ENCODE measurements around the gene TMEM174. TPM values are rescaled to one million over a fixed set of nuclear protein-coding genes. Genes with fewer than 3 reads are reported as not detected.

Gene TMEM174
- total RNA-seq, 1 experiment from 2014 or later: not detected

- Histone ChIP-seq H4K20me1 (ENCODE audit: insufficient read depth, low read depth, low read length) (no peaks in the 10 kb centered on the region), H3K9me3 (ENCODE audit: low read length) (no peaks in the 10 kb centered on the region), H3K36me3 (ENCODE audit: insufficient read depth, low read length) (no peaks in the 10 kb centered on the region), H3K4me1 (ENCODE audit: low read length) (no peaks in the 10 kb centered on the region), H3K9me2 (replicated peaks; ENCODE audit: insufficient read depth, low read length) (no peaks in the 10 kb centered on the region), H3K9ac (ENCODE audit: low read length) (no peak overlapping the region), H3K4me2 (ENCODE audit: low read depth, low read length, poor library complexity, severe bottlenecking) (no peak overlapping the region), H3K27ac (ENCODE audit: low read length) (no peak overlapping the region), H3K27me3 (ENCODE audit: low read length) (no peaks in the 10 kb centered on the region), H3K79me2 (ENCODE audit: low read length) (no peaks in the 10 kb centered on the region), H3K4me3 (ENCODE audit: low read length) (no peak overlapping the region), H2AFZ (ENCODE audit: low read length) (no peak overlapping the region)
- DNase-seq: no peak
These were observed 38.0 kb upstream of the TMEM174 start for GRCh38 chr5:73135021-73135420.

GRCh38 chr5:73135429-73136054, 37.5 kb upstream of the TMEM174 start:
- Histone ChIP-seq H3K9me2 (replicated peaks; ENCODE audit: insufficient read depth, low read length) (no peaks in the 10 kb centered on the region), H4K20me1 (ENCODE audit: insufficient read depth, low read depth, low read length) (no peaks in the 10 kb centered on the region), H3K9ac (ENCODE audit: low read length) (no peak overlapping the region), H3K4me1 (ENCODE audit: low read length) (no peaks in the 10 kb centered on the region), H3K4me2 (ENCODE audit: low read depth, low read length, poor library complexity, severe bottlenecking) (no peak overlapping the region), H3K27me3 (ENCODE audit: low read length) (no peaks in the 10 kb centered on the region), H2AFZ (ENCODE audit: low read length) (no peak overlapping the region), H3K79me2 (ENCODE audit: low read length) (no peaks in the 10 kb centered on the region), H3K36me3 (ENCODE audit: insufficient read depth, low read length) (no peaks in the 10 kb centered on the region), H3K9me3 (ENCODE audit: low read length) (no peaks in the 10 kb centered on the region), H3K4me3 (ENCODE audit: low read length) (no peak overlapping the region), H3K27ac (ENCODE audit: low read length) (no peak overlapping the region)
- peak; percentile 74 for DNase-seq

GRCh38 chr5:73136055-73136562, 36.9 kb upstream of the TMEM174 start:
- Histone ChIP-seq H3K9ac (ENCODE audit: low read length) (no peak overlapping the region), H3K9me2 (replicated peaks; ENCODE audit: insufficient read depth, low read length) (no peaks in the 10 kb centered on the region), H3K36me3 (ENCODE audit: insufficient read depth, low read length) (no peaks in the 10 kb centered on the region), H3K4me3 (ENCODE audit: low read length) (no peak overlapping the region), H3K4me2 (ENCODE audit: low read depth, low read length, poor library complexity, severe bottlenecking) (no peak overlapping the region), H2AFZ (ENCODE audit: low read length) (no peak overlapping the region), H3K79me2 (ENCODE audit: low read length) (no peaks in the 10 kb centered on the region), H3K9me3 (ENCODE audit: low read length) (no peaks in the 10 kb centered on the region), H3K4me1 (ENCODE audit: low read length) (no peaks in the 10 kb centered on the region), H3K27ac (ENCODE audit: low read length) (no peak overlapping the region), H3K27me3 (ENCODE audit: low read length) (no peaks in the 10 kb centered on the region), H4K20me1 (ENCODE audit: insufficient read depth, low read depth, low read length) (no peaks in the 10 kb centered on the region)
- DNase-seq: no peak

- H3K4me1 ChIP-seq (ENCODE audit: low read length): no peaks in the 10 kb centered on the region
- no peak for DNase-seq
- no peak overlapping the region for H2AFZ ChIP-seq (ENCODE audit: low read length)
These were observed 35.1 kb upstream of the TMEM174 start for GRCh38 chr5:73137563-73138530.

GRCh38 chr5:73139485-73139884, 33.5 kb upstream of the TMEM174 start:
- Histone ChIP-seq H2AFZ (ENCODE audit: low read length) (no peak overlapping the region), H3K9me2 (replicated peaks; ENCODE audit: insufficient read depth, low read length) (no peaks in the 10 kb centered on the region), H4K20me1 (ENCODE audit: insufficient read depth, low read depth, low read length) (no peaks in the 10 kb centered on the region), H3K79me2 (ENCODE audit: low read length) (no peaks in the 10 kb centered on the region), H3K27ac (ENCODE audit: low read length) (no peak overlapping the region), H3K9me3 (ENCODE audit: low read length) (no peaks in the 10 kb centered on the region), H3K27me3 (ENCODE audit: low read length) (no peaks in the 10 kb centered on the region), H3K4me1 (ENCODE audit: low read length) (no peaks in the 10 kb centered on the region), H3K4me3 (ENCODE audit: low read length) (no peak overlapping the region), H3K36me3 (ENCODE audit: insufficient read depth, low read length) (no peaks in the 10 kb centered on the region), H3K9ac (ENCODE audit: low read length) (no peak overlapping the region), H3K4me2 (ENCODE audit: low read depth, low read length, poor library complexity, severe bottlenecking) (no peak overlapping the region)
- DNase-seq: no peak

More at GRCh38 chr5:73137563-73138530, 35.1 kb upstream of the TMEM174 start:
- H3K4me2 ChIP-seq (ENCODE audit: low read depth, low read length, poor library complexity, severe bottlenecking): no peak overlapping the region
- no peaks in the 10 kb centered on the region for H3K9me2 ChIP-seq (replicated peaks; ENCODE audit: insufficient read depth, low read length)
- H3K9me3 ChIP-seq (ENCODE audit: low read length): no peaks in the 10 kb centered on the region
- no peaks in the 10 kb centered on the region for H3K27me3 ChIP-seq (ENCODE audit: low read length)
- H3K36me3 ChIP-seq (ENCODE audit: insufficient read depth, low read length): no peaks in the 10 kb centered on the region
- H3K79me2 ChIP-seq (ENCODE audit: low read length): no peaks in the 10 kb centered on the region
- no peak overlapping the region for H3K9ac ChIP-seq (ENCODE audit: low read length)
- no peak overlapping the region for H3K27ac ChIP-seq (ENCODE audit: low read length)
- no peak overlapping the region for H3K4me3 ChIP-seq (ENCODE audit: low read length)
- no peaks in the 10 kb centered on the region for H4K20me1 ChIP-seq (ENCODE audit: insufficient read depth, low read depth, low read length)

- H3K27ac ChIP-seq (ENCODE audit: low read length): no peak overlapping the region
- DNase-seq: no peak
- H4K20me1 ChIP-seq (ENCODE audit: insufficient read depth, low read depth, low read length): no peaks in the 10 kb centered on the region
- no peaks in the 10 kb centered on the region for H3K79me2 ChIP-seq (ENCODE audit: low read length)
- no peaks in the 10 kb centered on the region for H3K36me3 ChIP-seq (ENCODE audit: insufficient read depth, low read length)
- H3K9me3 ChIP-seq (ENCODE audit: low read length): no peaks in the 10 kb centered on the region
- no peak overlapping the region for H2AFZ ChIP-seq (ENCODE audit: low read length)
- no peaks in the 10 kb centered on the region for H3K27me3 ChIP-seq (ENCODE audit: low read length)
- H3K9ac ChIP-seq (ENCODE audit: low read length): no peak overlapping the region
- H3K4me3 ChIP-seq (ENCODE audit: low read length): no peak overlapping the region
- no peak overlapping the region for H3K4me2 ChIP-seq (ENCODE audit: low read depth, low read length, poor library complexity, severe bottlenecking)
- no peaks in the 10 kb centered on the region for H3K9me2 ChIP-seq (replicated peaks; ENCODE audit: insufficient read depth, low read length)
- H3K4me1 ChIP-seq (ENCODE audit: low read length): no peaks in the 10 kb centered on the region
These were observed 32.2 kb upstream of the TMEM174 start for GRCh38 chr5:73140801-73141200.

- no peak overlapping the region for H3K9ac ChIP-seq (ENCODE audit: low read length)
- H3K4me2 ChIP-seq (ENCODE audit: low read depth, low read length, poor library complexity, severe bottlenecking): no peak overlapping the region
- DNase-seq: no peak
- no peak overlapping the region for H2AFZ ChIP-seq (ENCODE audit: low read length)
- H3K36me3 ChIP-seq (ENCODE audit: insufficient read depth, low read length): no peaks in the 10 kb centered on the region
- no peaks in the 10 kb centered on the region for H4K20me1 ChIP-seq (ENCODE audit: insufficient read depth, low read depth, low read length)
- H3K9me3 ChIP-seq (ENCODE audit: low read length): no peaks in the 10 kb centered on the region
- H3K9me2 ChIP-seq (replicated peaks; ENCODE audit: insufficient read depth, low read length): no peaks in the 10 kb centered on the region
- H3K27ac ChIP-seq (ENCODE audit: low read length): no peak overlapping the region
- no peaks in the 10 kb centered on the region for H3K79me2 ChIP-seq (ENCODE audit: low read length)
- H3K4me1 ChIP-seq (ENCODE audit: low read length): no peaks in the 10 kb centered on the region
- no peaks in the 10 kb centered on the region for H3K27me3 ChIP-seq (ENCODE audit: low read length)
- no peak overlapping the region for H3K4me3 ChIP-seq (ENCODE audit: low read length)
These were observed 31.0 kb upstream of the TMEM174 start for GRCh38 chr5:73142035-73142434.

GRCh38 chr5:73143716-73144115, 29.3 kb upstream of the TMEM174 start:
- Histone ChIP-seq H3K27me3 (ENCODE audit: low read length) (no peaks in the 10 kb centered on the region), H3K9me3 (ENCODE audit: low read length) (no peaks in the 10 kb centered on the region), H3K4me1 (ENCODE audit: low read length) (no peaks in the 10 kb centered on the region), H3K4me3 (ENCODE audit: low read length) (no peak overlapping the region), H3K9me2 (replicated peaks; ENCODE audit: insufficient read depth, low read length) (no peaks in the 10 kb centered on the region), H4K20me1 (ENCODE audit: insufficient read depth, low read depth, low read length) (no peaks in the 10 kb centered on the region), H3K79me2 (ENCODE audit: low read length) (no peaks in the 10 kb centered on the region), H3K4me2 (ENCODE audit: low read depth, low read length, poor library complexity, severe bottlenecking) (no peak overlapping the region), H3K36me3 (ENCODE audit: insufficient read depth, low read length) (no peaks in the 10 kb centered on the region), H2AFZ (ENCODE audit: low read length) (no peak overlapping the region), H3K9ac (ENCODE audit: low read length) (no peak overlapping the region), H3K27ac (ENCODE audit: low read length) (no peak overlapping the region)
- no peak for DNase-seq
